RWPE1 (cell line): ENCODE measurements around the gene SLC50A1.

Experiments used
- CTCF ChIA-PET: fragments of 350-600 bp; sonication (Branson Sonifier 250); formaldehyde crosslinking; extraction: SDS; loops from one replicate; lab custom pipeline; 2021; lab: Yijun Ruan, JAX
- POLR2A ChIA-PET: fragments of 400-600 bp; formaldehyde crosslinking; extraction: SDS; loops from one replicate; lab custom pipeline; 2020; ENCODE audit warnings: antibody characterized with exemption; ENCODE audit not compliant: low non-redundant PET; lab: Yijun Ruan, JAX
- DNase-seq: peaks from one replicate; pipeline ENCODE4 v3.0.0; 2012; ENCODE audit warnings: low spot score
- H3K27ac ChIP-seq: fragments of 450-650 bp; 2 replicates; pipeline ENCODE4 v1.5.1; 2017
- CTCF ChIP-seq: fragments of 450-650 bp; conservative IDR thresholded peaks from 2 replicates; pipeline ENCODE4 v1.5.1; 2017; ENCODE audit warnings: low read depth, mild to moderate bottlenecking

SLC50A1 gene

GRCh38 chr1:155127105-155127966 lies 8.3 kb upstream of the SLC50A1 start, which contains the start of gene EFNA1:
EFNA1 (plus strand) TSS chr1:155127876; CDS start chr1:155127978, 102 bp downstream.
- DNase-seq: no peak
- CTCF ChIA-PET: interaction anchor here (0.5 kb wide), 1 partner anchor 27 kb away, joined by 6 read pairs; no protein-coding TSS in a partner anchor
- POLR2A ChIA-PET: interaction anchor here (3.5 kb wide), 1 partner anchor 8 kb away, joined by 14 read pairs; the partner anchor contains the start of gene SLC50A1
- H3K27ac ChIP-seq: peak within 1 kb of the TSS; percentile 98
- TF ChIP-seq CTCF: no peak

- H3K27ac ChIP-seq: peak overlapping the region; percentile 98
- ChIA-PET CTCF (interaction anchor here (0.5 to 1.6 kb wide), 6 partner anchors 16 to 159 kb away, joined by 3 to 14 read pairs (median 4); no protein-coding TSS in a partner anchor), POLR2A (no interaction called here)
- DNase-seq: no peak
- TF ChIP-seq CTCF: no peak
Observed at GRCh38 chr1:155127967-155128754, 7.5 kb upstream of the SLC50A1 start.

GRCh38 chr1:155128755-155129473 lies 6.7 kb upstream of the SLC50A1 start:
- CTCF ChIA-PET: interaction anchor here (0.6 to 1.8 kb wide), 6 partner anchors 37 to 160 kb away, joined by 3 to 14 read pairs (median 4); no protein-coding TSS in a partner anchor
- H3K27ac ChIP-seq: peak overlapping the region; percentile 98

GRCh38 chr1:155130272-155131006 lies 5.2 kb upstream of the SLC50A1 start:
- no peak for TF ChIP-seq CTCF
- peak overlapping the region; percentile 98 for H3K27ac ChIP-seq
- DNase-seq: no peak
- ChIA-PET POLR2A (interaction anchor here (1.3 kb wide), 1 partner anchor 43 kb away, joined by 3 read pairs; the partner anchor contains the start of gene KRTCAP2), CTCF (interaction anchor here (0.6 to 2.6 kb wide), 3 partner anchors 37 to 69 kb away, joined by 8 to 14 read pairs (median 9); partner anchors contain the start of gene KRTCAP2)

More at GRCh38 chr1:155128755-155129473, 6.7 kb upstream of the SLC50A1 start:
- POLR2A ChIA-PET: no interaction called here
- no peak for DNase-seq
- no peak for TF ChIP-seq CTCF

- POLR2A ChIA-PET: interaction anchor here (1.3 kb wide), 1 partner anchor 42 kb away, joined by 3 read pairs; the partner anchor contains the start of gene KRTCAP2
- CTCF ChIA-PET: interaction anchor here (2.6 kb wide), 1 partner anchor 42 kb away, joined by 9 read pairs; the partner anchor contains the start of gene KRTCAP2
- peak overlapping the region; percentile 99 for H3K27ac ChIP-seq
- no peak for TF ChIP-seq CTCF
- DNase-seq: no peak
Observed at GRCh38 chr1:155131285-155131684, 4.4 kb upstream of the SLC50A1 start.
